Activated CD4-positive, alpha-beta memory T cell treated with anti-CD3 and anti-CD28 coated beads for 36 hours (primary cell): ENCODE data around the gene ZNF746. TPM values are rescaled to one million over a fixed set of nuclear protein-coding genes. Genes with fewer than 3 reads are reported as not detected.

Experiments
- CTCF ChIA-PET: fragments of 350-600 bp; sonication (Branson Sonifier 250); formaldehyde crosslinking; loops from one replicate; lab custom pipeline; 2021; ENCODE audit warnings: antibody characterized with exemption, inconsistent platforms; lab: Charles Lee
- POLR2A ChIA-PET: fragments of 350-600 bp; sonication (Branson Sonifier 250); formaldehyde crosslinking; loops from one replicate; lab custom pipeline; 2021; ENCODE audit warnings: antibody characterized with exemption; lab: Charles Lee
- DNase-seq: peaks from one replicate; pipeline ENCODE4 v3.0.0-alpha.2; 2020
- H3K27ac Mint-ChIP-seq: one replicate; pipeline ENCODE4 v1.8.0; 2021; ENCODE audit warnings: mixed read lengths
- H3K27me3 Mint-ChIP-seq: one replicate; pipeline ENCODE4 v1.8.0; 2021; ENCODE audit warnings: mixed read lengths
- H3K36me3 Mint-ChIP-seq: one replicate; pipeline ENCODE4 v1.8.0; 2021; ENCODE audit warnings: mixed read lengths
- H3K4me1 Mint-ChIP-seq: one replicate; pipeline ENCODE4 v1.8.0; 2021; ENCODE audit warnings: low read depth, mixed read lengths
- H3K4me3 Mint-ChIP-seq: one replicate; pipeline ENCODE4 v1.8.0; 2021; ENCODE audit warnings: mild to moderate bottlenecking, mixed read lengths
- H3K9me3 Mint-ChIP-seq: one replicate; pipeline ENCODE4 v1.8.0; 2021; ENCODE audit warnings: mixed read lengths
- intact Hi-C: fragments of 100-400 bp; cut with micrococcal nuclease; formaldehyde crosslinking; loops from one replicate; pipeline ENCODE4 v1.15.1; 2023
- total RNA-seq, 2 experiments: library from RNA; stranded (reverse); gene quantifications; one replicate each; pipeline ENCODE4 v1.2.3, GENCODE V29; 2021

The ZNF746 gene
- 10 to 100 TPM; 13.5 to 14.9 TPM for total RNA-seq

- peak; percentile 89 for DNase-seq
- H3K4me1 Mint-ChIP-seq = peaks cover 30% of the 10 kb centered on the region
- ChIA-PET CTCF (no interaction called here), POLR2A (no interaction called here)
- intact Hi-C loops = loop anchor here (1.0 to 10.0 kb wide), 6 partner anchors 37 to 353 kb away; partner anchors contain the start of genes ZNF398 and ZNF783
- no peaks in the 10 kb centered on the region for H3K9me3 Mint-ChIP-seq
- H3K36me3 Mint-ChIP-seq = peaks cover 18% of the 10 kb centered on the region
- peaks cover 2% of the 10 kb centered on the region for H3K27me3 Mint-ChIP-seq
- H3K27ac Mint-ChIP-seq = peak within 1 kb of the TSS; percentile 94
- peak within 1 kb of the TSS; percentile 98 for H3K4me3 Mint-ChIP-seq
Measured at GRCh38 chr7:149497467-149498261, at the start of gene ZNF746. TSS of gene ZNF746 (minus strand) at chr7:149497809. CDS start at chr7:149497536, 273 bp downstream.

DNA sequence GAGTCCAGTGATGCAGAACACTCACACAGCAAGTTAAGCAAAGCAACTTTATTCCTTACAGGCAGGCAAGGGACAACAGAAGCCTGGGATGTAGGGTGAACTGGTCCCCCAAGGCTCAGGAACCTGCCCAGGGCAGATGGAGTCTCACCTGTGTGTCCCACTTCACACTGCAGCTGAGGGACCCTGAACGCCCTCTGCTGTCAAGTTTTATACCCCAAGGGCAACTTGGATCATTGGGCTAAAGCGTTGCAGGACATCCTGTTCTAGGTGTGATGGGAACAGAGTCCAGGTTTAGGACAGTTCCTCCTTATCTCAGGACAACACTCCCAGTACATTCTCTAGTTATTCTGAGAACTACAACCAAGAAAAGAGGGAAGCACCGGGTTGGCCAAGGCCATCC is 49.5 kb upstream of the ZNF746 start:
- H3K4me3 Mint-ChIP-seq = no peak overlapping the region
- DNase-seq = no peak
- intact Hi-C loops = no loop called here
- ChIA-PET CTCF (interaction anchor here (1.0 kb wide), 1 partner anchor 79 kb away, joined by 3 read pairs; no protein-coding TSS in a partner anchor), POLR2A (no interaction called here)
- H3K27ac Mint-ChIP-seq = no peak overlapping the region
- no peaks in the 10 kb centered on the region for H3K9me3 Mint-ChIP-seq
- peaks cover 6% of the 10 kb centered on the region for H3K4me1 Mint-ChIP-seq
- no peaks in the 10 kb centered on the region for H3K27me3 Mint-ChIP-seq
- peaks cover 42% of the 10 kb centered on the region for H3K36me3 Mint-ChIP-seq

GRCh38 chr7:149546331-149546730 is 48.7 kb upstream of the ZNF746 start:
- peaks cover 5% of the 10 kb centered on the region for H3K9me3 Mint-ChIP-seq
- DNase-seq = no peak
- intact Hi-C loops = no loop called here
- no peaks in the 10 kb centered on the region for H3K27me3 Mint-ChIP-seq
- no peak overlapping the region for H3K4me3 Mint-ChIP-seq
- CTCF ChIA-PET = interaction anchor here (1.0 kb wide), 1 partner anchor 79 kb away, joined by 3 read pairs; no protein-coding TSS in a partner anchor
- peaks cover 6% of the 10 kb centered on the region for H3K4me1 Mint-ChIP-seq
- no peak overlapping the region for H3K27ac Mint-ChIP-seq
- H3K36me3 Mint-ChIP-seq = peaks cover 34% of the 10 kb centered on the region
- POLR2A ChIA-PET = no interaction called here

- Mint-ChIP-seq H3K4me1 (peaks cover 6% of the 10 kb centered on the region), H3K9me3 (peaks cover 11% of the 10 kb centered on the region), H3K36me3 (peaks cover 27% of the 10 kb centered on the region), H3K27ac (no peak overlapping the region), H3K4me3 (no peak overlapping the region), H3K27me3 (no peaks in the 10 kb centered on the region)
- no peak for DNase-seq
- intact Hi-C loops = no loop called here
- ChIA-PET CTCF (no interaction called here), POLR2A (no interaction called here)
Measured at GRCh38 chr7:149544028-149544427, 46.4 kb upstream of the ZNF746 start.

DNA sequence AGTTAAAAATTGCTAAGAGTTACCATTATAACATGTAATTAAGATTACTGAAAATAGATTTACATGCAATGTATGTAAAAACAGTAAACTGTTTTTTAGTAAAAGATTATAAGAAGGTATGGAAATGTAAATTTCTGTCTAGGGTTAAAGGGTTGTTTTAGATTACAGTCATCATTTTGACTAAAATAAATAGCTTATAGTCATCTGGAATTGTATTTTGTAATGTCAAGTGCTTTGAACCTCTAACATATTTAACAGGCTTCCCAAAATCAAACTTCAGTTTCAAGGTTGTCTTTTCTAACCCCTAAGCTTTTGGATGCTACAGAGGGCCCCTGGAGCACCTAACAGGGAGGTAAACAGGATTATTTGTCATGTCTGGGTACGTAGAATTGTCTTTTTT is 35.0 kb upstream of the ZNF746 start:
- CTCF ChIA-PET = no interaction called here
- Mint-ChIP-seq H3K27me3 (no peaks in the 10 kb centered on the region), H3K4me1 (peaks cover 5% of the 10 kb centered on the region), H3K27ac (no peak overlapping the region), H3K9me3 (peaks cover 41% of the 10 kb centered on the region), H3K4me3 (no peak overlapping the region), H3K36me3 (peaks cover 14% of the 10 kb centered on the region)
- DNase-seq = no peak
- intact Hi-C loops = no loop called here
- POLR2A ChIA-PET = no interaction called here

DNA sequence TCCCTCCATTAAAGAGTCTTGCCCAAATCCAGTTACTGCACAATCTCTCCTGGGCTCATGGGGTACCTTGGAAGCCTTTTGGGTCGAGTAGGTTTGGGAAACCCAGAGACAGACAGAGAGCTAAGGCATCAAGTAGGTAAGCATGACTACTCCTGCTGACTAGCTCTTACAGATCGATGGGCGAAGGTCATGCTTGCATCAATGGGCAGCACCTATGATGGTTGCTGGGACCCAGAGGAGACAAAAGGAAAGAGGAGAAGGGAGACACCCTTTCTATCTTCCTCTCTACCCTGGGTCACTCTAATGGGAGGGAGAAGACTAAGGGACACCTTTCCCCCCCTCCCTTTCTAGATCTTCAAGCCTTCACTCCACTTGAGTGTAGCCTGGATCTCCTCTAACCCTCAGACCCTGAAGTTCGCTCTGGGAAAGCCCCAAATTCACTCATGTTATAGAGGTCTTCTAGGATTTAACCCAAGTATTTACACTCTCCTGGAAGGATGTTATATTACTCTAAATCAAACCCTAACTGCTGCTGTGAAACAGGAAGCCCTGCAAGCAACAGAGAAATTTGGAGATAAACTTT is 31.6 kb upstream of the ZNF746 start:
- H3K9me3 Mint-ChIP-seq = peaks cover 51% of the 10 kb centered on the region
- H3K4me3 Mint-ChIP-seq = no peak overlapping the region
- no peaks in the 10 kb centered on the region for H3K4me1 Mint-ChIP-seq
- intact Hi-C loops = no loop called here
- H3K36me3 Mint-ChIP-seq = peaks cover 14% of the 10 kb centered on the region
- DNase-seq = no peak
- CTCF ChIA-PET = no interaction called here
- no peak overlapping the region for H3K27ac Mint-ChIP-seq
- POLR2A ChIA-PET = no interaction called here
- H3K27me3 Mint-ChIP-seq = no peaks in the 10 kb centered on the region

- Mint-ChIP-seq H3K36me3 (peaks cover 14% of the 10 kb centered on the region), H3K27me3 (no peaks in the 10 kb centered on the region), H3K4me3 (no peak overlapping the region), H3K9me3 (peaks cover 47% of the 10 kb centered on the region), H3K27ac (no peak overlapping the region), H3K4me1 (no peaks in the 10 kb centered on the region)
- POLR2A ChIA-PET = no interaction called here
- intact Hi-C loops = no loop called here
- DNase-seq = no peak
- CTCF ChIA-PET = no interaction called here
Measured at GRCh38 chr7:149527414-149527813, 29.8 kb upstream of the ZNF746 start.

DNA sequence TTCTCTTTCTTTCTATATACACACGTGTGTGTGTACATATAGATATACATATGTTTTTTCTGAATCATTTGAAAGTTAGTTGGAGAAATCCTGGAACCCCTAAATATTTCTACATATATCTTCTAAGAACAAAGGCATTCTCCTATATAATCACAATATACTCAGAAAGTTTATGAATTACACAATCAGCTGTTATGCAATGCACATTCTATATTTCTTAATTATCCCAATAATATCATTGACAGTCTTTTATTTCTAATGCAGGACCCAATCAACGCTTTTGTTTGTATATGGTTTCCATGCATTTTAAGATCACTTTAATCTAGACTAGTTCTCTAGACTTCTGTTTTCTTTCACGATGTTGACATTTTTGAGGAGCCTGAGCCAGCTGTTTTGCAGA is 27.7 kb upstream of the ZNF746 start:
- H3K36me3 Mint-ChIP-seq = peaks cover 11% of the 10 kb centered on the region
- H3K4me1 Mint-ChIP-seq = no peaks in the 10 kb centered on the region
- H3K9me3 Mint-ChIP-seq = peaks cover 36% of the 10 kb centered on the region
- no peak for DNase-seq
- H3K27ac Mint-ChIP-seq = no peak overlapping the region
- ChIA-PET POLR2A (no interaction called here), CTCF (no interaction called here)
- no peak overlapping the region for H3K4me3 Mint-ChIP-seq
- intact Hi-C loops = no loop called here
- no peaks in the 10 kb centered on the region for H3K27me3 Mint-ChIP-seq

GRCh38 chr7:149524394-149524793 is 26.8 kb upstream of the ZNF746 start:
- Mint-ChIP-seq H3K4me3 (no peak overlapping the region), H3K9me3 (peaks cover 28% of the 10 kb centered on the region), H3K4me1 (no peaks in the 10 kb centered on the region), H3K27ac (no peak overlapping the region), H3K36me3 (peaks cover 6% of the 10 kb centered on the region), H3K27me3 (no peaks in the 10 kb centered on the region)
- POLR2A ChIA-PET = no interaction called here
- intact Hi-C loops = no loop called here
- CTCF ChIA-PET = no interaction called here
- no peak for DNase-seq

DNA sequence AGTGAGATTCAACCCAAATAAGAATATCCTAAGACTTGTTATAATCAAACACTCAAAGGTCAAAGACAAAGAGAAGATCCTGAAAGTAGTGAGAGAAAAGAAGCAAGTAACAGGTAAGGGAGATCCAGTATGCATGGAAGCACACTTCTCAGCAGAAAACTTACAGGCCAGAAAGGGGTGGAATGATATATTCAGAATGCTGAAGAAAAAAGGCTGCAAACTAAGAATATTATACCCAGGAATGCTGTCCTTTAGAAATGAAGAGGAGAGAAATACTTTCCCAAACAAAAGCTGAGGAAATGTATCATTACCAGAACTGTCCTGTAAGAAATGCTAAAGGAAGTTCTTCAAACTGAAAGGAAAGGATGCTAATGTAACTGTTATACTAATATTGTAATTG is 12.6 kb upstream of the ZNF746 start:
- ChIA-PET POLR2A (no interaction called here), CTCF (no interaction called here)
- H3K9me3 Mint-ChIP-seq = peaks cover 45% of the 10 kb centered on the region
- H3K27me3 Mint-ChIP-seq = peaks cover 1% of the 10 kb centered on the region
- H3K4me1 Mint-ChIP-seq = no peaks in the 10 kb centered on the region
- intact Hi-C loops = no loop called here
- H3K27ac Mint-ChIP-seq = no peak overlapping the region
- H3K4me3 Mint-ChIP-seq = no peak overlapping the region
- no peak for DNase-seq
- peaks cover 8% of the 10 kb centered on the region for H3K36me3 Mint-ChIP-seq

DNA sequence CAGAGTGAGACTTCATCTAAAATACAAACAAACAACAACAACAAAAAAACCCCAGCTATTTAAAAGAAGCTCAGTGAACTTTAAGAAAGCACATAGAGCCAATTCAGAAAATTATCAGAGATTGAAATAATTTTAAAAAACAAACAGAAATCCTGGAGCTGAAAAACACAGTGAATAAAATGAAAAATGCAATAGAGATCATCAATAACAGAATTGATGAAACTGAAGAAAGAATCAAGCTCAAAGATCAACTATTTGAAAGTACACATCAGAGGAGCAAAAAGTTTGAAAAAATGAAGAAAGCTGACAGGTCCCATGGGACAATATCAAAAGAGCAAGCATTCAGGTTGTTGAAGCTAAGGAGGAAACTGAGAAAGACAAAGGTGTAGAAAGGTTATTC is 12.2 kb upstream of the ZNF746 start:
- POLR2A ChIA-PET = no interaction called here
- CTCF ChIA-PET = no interaction called here
- no peak for DNase-seq

DNA sequence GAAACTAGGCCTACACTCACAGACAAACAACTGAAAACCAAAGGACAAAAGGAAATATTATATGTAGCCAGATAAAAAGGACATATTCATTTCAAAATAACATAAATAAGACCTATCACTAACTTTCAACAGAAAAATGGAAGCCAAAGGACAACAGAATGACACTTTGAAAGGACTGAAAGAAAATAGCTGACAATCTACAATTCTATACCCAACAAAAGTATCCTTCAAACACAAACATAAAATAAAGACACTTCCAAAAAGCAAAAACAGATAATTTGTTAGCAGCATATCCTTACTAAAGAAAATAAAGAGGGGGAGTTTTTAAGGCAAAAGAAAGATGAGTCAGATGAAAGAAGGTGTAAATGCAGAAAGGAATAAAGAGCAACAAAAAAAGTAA is 7.9 kb upstream of the ZNF746 start:
- ChIA-PET CTCF (no interaction called here), POLR2A (no interaction called here)
- Mint-ChIP-seq H3K4me1 (peaks cover under 1% of the 10 kb centered on the region), H3K27me3 (peaks cover 1% of the 10 kb centered on the region), H3K4me3 (no peak overlapping the region), H3K27ac (no peak overlapping the region), H3K36me3 (peaks cover 11% of the 10 kb centered on the region), H3K9me3 (peaks cover 25% of the 10 kb centered on the region)
- no peak for DNase-seq
- intact Hi-C loops = no loop called here

More for the DNA sequence above, 12.2 kb upstream of the ZNF746 start:
- H3K4me1 Mint-ChIP-seq = no peaks in the 10 kb centered on the region
- peaks cover 48% of the 10 kb centered on the region for H3K9me3 Mint-ChIP-seq
- intact Hi-C loops = no loop called here
- H3K27ac Mint-ChIP-seq = no peak overlapping the region
- H3K27me3 Mint-ChIP-seq = peaks cover 1% of the 10 kb centered on the region
- no peak overlapping the region for H3K4me3 Mint-ChIP-seq
- H3K36me3 Mint-ChIP-seq = peaks cover 11% of the 10 kb centered on the region
